IPS-15b (cell line): ENCODE data around the gene TXNDC16.

Experiments
- H3K27me3 ChIP-seq: one replicate; pipeline ENCODE4 v1.6.1; 2013; ENCODE audit warnings: low read length; ENCODE audit not compliant: control insufficient read depth, insufficient read depth
- H3K36me3 ChIP-seq: one replicate; pipeline ENCODE4 v1.6.1; 2013; ENCODE audit warnings: low read length; ENCODE audit not compliant: control insufficient read depth, insufficient read depth
- H3K4me1 ChIP-seq: one replicate; pipeline ENCODE4 v1.6.1; 2013; ENCODE audit warnings: mild to moderate bottlenecking, low read length; ENCODE audit not compliant: control insufficient read depth, insufficient read depth
- H3K4me3 ChIP-seq: one replicate; pipeline ENCODE4 v1.5.1; 2013; ENCODE audit warnings: low read depth, low read length
- H3K9ac ChIP-seq: one replicate; pipeline ENCODE4 v1.6.1; 2013; ENCODE audit warnings: low read depth, mild to moderate bottlenecking, low read length
- H3K9me3 ChIP-seq: one replicate; pipeline ENCODE4 v1.6.1; 2013; ENCODE audit warnings: mild to moderate bottlenecking, low read length; ENCODE audit not compliant: control insufficient read depth, insufficient read depth

Gene TXNDC16

GRCh38 chr14:52467515-52468266 lies 84.6 kb downstream of the TXNDC16 start:
- H3K9ac ChIP-seq, result no peak overlapping the region
- H3K4me3 ChIP-seq, result no peak overlapping the region
- H3K4me1 ChIP-seq, result no peaks in the 10 kb centered on the region
- no peaks in the 10 kb centered on the region for H3K36me3 ChIP-seq
- H3K27me3 ChIP-seq, result no peaks in the 10 kb centered on the region
- no peaks in the 10 kb centered on the region for H3K9me3 ChIP-seq

- Histone ChIP-seq H3K36me3 (no peaks in the 10 kb centered on the region), H3K4me3 (no peak overlapping the region), H3K27me3 (no peaks in the 10 kb centered on the region), H3K9ac (no peak overlapping the region), H3K9me3 (no peaks in the 10 kb centered on the region), H3K4me1 (no peaks in the 10 kb centered on the region)
Observed at GRCh38 chr14:52464175-52464574, 88.1 kb downstream of the TXNDC16 start.

- Histone ChIP-seq H3K4me3 (no peak overlapping the region), H3K36me3 (no peaks in the 10 kb centered on the region), H3K27me3 (no peaks in the 10 kb centered on the region), H3K9me3 (no peaks in the 10 kb centered on the region), H3K4me1 (no peaks in the 10 kb centered on the region), H3K9ac (no peak overlapping the region)
Observed at GRCh38 chr14:52463375-52463774, 88.9 kb downstream of the TXNDC16 start.

GRCh38 chr14:52461721-52462120 lies 90.6 kb downstream of the TXNDC16 start:
- no peak overlapping the region for H3K4me3 ChIP-seq
- H3K36me3 ChIP-seq, result no peaks in the 10 kb centered on the region
- H3K9me3 ChIP-seq, result no peaks in the 10 kb centered on the region
- no peaks in the 10 kb centered on the region for H3K27me3 ChIP-seq
- H3K4me1 ChIP-seq, result no peaks in the 10 kb centered on the region
- no peak overlapping the region for H3K9ac ChIP-seq

- H3K9ac ChIP-seq, result no peak overlapping the region
Observed at GRCh38 chr14:52458721-52459085, 93.6 kb downstream of the TXNDC16 start.

GRCh38 chr14:52457411-52457810 lies 94.9 kb downstream of the TXNDC16 start:
- Histone ChIP-seq H3K4me3 (no peak overlapping the region), H3K36me3 (no peaks in the 10 kb centered on the region), H3K4me1 (no peaks in the 10 kb centered on the region), H3K9me3 (no peaks in the 10 kb centered on the region), H3K27me3 (no peaks in the 10 kb centered on the region), H3K9ac (no peak overlapping the region)

More at GRCh38 chr14:52458721-52459085, 93.6 kb downstream of the TXNDC16 start:
- Histone ChIP-seq H3K9me3 (no peaks in the 10 kb centered on the region), H3K4me1 (no peaks in the 10 kb centered on the region), H3K4me3 (no peak overlapping the region), H3K27me3 (no peaks in the 10 kb centered on the region), H3K36me3 (no peaks in the 10 kb centered on the region)

- Histone ChIP-seq H3K4me1 (no peaks in the 10 kb centered on the region), H3K9me3 (no peaks in the 10 kb centered on the region), H3K4me3 (no peak overlapping the region), H3K9ac (no peak overlapping the region), H3K27me3 (no peaks in the 10 kb centered on the region), H3K36me3 (no peaks in the 10 kb centered on the region)
Observed at GRCh38 chr14:52455291-52456088, 96.8 kb downstream of the TXNDC16 start.

- Histone ChIP-seq H3K4me1 (no peaks in the 10 kb centered on the region), H3K27me3 (no peaks in the 10 kb centered on the region), H3K4me3 (no peak overlapping the region), H3K9me3 (no peaks in the 10 kb centered on the region), H3K36me3 (no peaks in the 10 kb centered on the region), H3K9ac (no peak overlapping the region)
Observed at GRCh38 chr14:52447236-52447635, 105.1 kb downstream of the TXNDC16 start.

- H3K27me3 ChIP-seq, result no peaks in the 10 kb centered on the region
- no peak overlapping the region for H3K9ac ChIP-seq
- no peak overlapping the region for H3K4me3 ChIP-seq
- no peaks in the 10 kb centered on the region for H3K4me1 ChIP-seq
- H3K36me3 ChIP-seq, result no peaks in the 10 kb centered on the region
- no peaks in the 10 kb centered on the region for H3K9me3 ChIP-seq
Observed at GRCh38 chr14:52446355-52446754, 106.0 kb downstream of the TXNDC16 start.

- no peak overlapping the region for H3K9ac ChIP-seq
- no peaks in the 10 kb centered on the region for H3K27me3 ChIP-seq
- H3K4me1 ChIP-seq, result no peaks in the 10 kb centered on the region
- no peak overlapping the region for H3K4me3 ChIP-seq
- no peaks in the 10 kb centered on the region for H3K36me3 ChIP-seq
- no peaks in the 10 kb centered on the region for H3K9me3 ChIP-seq
Observed at GRCh38 chr14:52443506-52443905, 108.8 kb downstream of the TXNDC16 start.

GRCh38 chr14:52442602-52443001 lies 109.7 kb downstream of the TXNDC16 start:
- no peaks in the 10 kb centered on the region for H3K4me1 ChIP-seq
- H3K9ac ChIP-seq, result no peak overlapping the region
- no peaks in the 10 kb centered on the region for H3K36me3 ChIP-seq
- H3K4me3 ChIP-seq, result no peak overlapping the region
- no peaks in the 10 kb centered on the region for H3K27me3 ChIP-seq
- no peaks in the 10 kb centered on the region for H3K9me3 ChIP-seq

GRCh38 chr14:52442166-52442565 lies 110.1 kb downstream of the TXNDC16 start:
- no peak overlapping the region for H3K9ac ChIP-seq
- H3K36me3 ChIP-seq, result no peaks in the 10 kb centered on the region
- H3K9me3 ChIP-seq, result no peaks in the 10 kb centered on the region
- no peak overlapping the region for H3K4me3 ChIP-seq
- no peaks in the 10 kb centered on the region for H3K27me3 ChIP-seq
- H3K4me1 ChIP-seq, result no peaks in the 10 kb centered on the region
